Measurements from ENCODE around the gene MYO19. TPM values are rescaled to one million over a fixed set of nuclear protein-coding genes. Genes with fewer than 3 reads are reported as not detected.

MYO19 gene
- total RNA-seq, 1 donor: 51.4 TPM

DNA sequence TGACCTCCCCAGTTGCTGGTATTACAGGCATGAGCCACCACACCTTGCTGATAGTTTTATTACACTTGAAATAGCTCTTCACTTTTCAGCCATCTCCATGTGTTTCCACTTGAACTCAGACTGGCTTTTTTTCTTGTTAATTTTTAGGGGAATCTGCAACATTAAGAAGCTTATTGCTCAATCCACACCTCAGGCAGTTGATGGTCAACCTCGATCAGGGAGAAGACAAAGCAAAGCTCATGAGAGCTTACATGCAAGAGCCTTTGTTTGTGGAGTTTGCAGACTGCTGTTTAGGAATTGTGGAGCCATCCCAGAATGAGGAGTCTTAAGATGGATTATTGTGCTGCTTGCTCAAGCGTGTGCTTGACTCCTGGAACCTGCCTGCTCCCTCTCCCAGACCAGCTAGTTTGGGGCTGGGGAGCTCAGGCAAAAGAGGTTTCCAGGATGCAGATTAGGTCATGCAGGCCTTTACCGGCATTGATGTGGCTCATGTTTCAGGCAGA is 39.5 kb downstream of the MYO19 start:
- Histone ChIP-seq H3K27me3 (ENCODE audit: insufficient read depth, low read length) (no peaks in the 10 kb centered on the region), H3K36me3 (ENCODE audit: insufficient read depth, low read length) (peaks cover 70% of the 10 kb centered on the region), H3K4me1 (ENCODE audit: insufficient read depth, low read length) (peaks cover 6% of the 10 kb centered on the region), H3K4me3 (ENCODE audit: insufficient read depth, low read length) (no peak overlapping the region), H3K27ac (ENCODE audit: low read depth, low read length) (no peak overlapping the region), H3K9me3 (ENCODE audit: low read depth, low read length) (no peaks in the 10 kb centered on the region), H3K79me2 (ENCODE audit: insufficient read depth, low read length) (peaks cover 18% of the 10 kb centered on the region), H4K20me1 (ENCODE audit: insufficient read depth, low read length) (peaks cover 5% of the 10 kb centered on the region), H2AFZ (ENCODE audit: low read length) (no peak overlapping the region), H3K4me2 (ENCODE audit: insufficient read depth, low read length) (no peak overlapping the region)
- DNase-seq (ENCODE audit: insufficient read length, low spot score, missing footprints): no peak
- TF ChIP-seq, protein P1, sequence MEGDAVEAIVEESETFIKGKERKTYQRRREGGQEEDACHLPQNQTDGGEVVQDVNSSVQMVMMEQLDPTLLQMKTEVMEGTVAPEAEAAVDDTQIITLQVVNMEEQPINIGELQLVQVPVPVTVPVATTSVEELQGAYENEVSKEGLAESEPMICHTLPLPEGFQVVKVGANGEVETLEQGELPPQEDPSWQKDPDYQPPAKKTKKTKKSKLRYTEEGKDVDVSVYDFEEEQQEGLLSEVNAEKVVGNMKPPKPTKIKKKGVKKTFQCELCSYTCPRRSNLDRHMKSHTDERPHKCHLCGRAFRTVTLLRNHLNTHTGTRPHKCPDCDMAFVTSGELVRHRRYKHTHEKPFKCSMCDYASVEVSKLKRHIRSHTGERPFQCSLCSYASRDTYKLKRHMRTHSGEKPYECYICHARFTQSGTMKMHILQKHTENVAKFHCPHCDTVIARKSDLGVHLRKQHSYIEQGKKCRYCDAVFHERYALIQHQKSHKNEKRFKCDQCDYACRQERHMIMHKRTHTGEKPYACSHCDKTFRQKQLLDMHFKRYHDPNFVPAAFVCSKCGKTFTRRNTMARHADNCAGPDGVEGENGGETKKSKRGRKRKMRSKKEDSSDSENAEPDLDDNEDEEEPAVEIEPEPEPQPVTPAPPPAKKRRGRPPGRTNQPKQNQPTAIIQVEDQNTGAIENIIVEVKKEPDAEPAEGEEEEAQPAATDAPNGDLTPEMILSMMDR (IDR thresholded peaks at IDR 0.05; ENCODE audit: extremely low read depth, low read depth, low read length): no peak

DNA sequence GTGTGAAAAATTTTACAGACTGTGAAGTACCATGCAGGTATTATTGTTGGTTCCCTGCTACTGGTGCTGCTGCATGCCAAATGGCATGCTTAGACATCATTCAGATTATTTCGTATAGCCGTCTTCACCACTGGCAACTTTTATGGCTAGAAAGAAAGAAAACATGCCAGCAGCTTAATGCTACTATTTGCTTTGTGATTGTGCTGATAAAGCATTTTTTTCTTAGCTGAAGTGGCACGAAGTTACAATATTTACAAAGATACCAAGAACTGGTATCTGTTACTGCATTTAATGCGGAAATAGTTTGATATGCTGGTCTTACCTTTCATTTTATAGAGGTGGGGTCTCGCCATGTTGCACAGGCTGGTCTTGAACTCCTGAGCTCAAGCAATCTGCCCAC is 40.0 kb downstream of the MYO19 start:
- Histone ChIP-seq H3K4me2 (ENCODE audit: insufficient read depth, low read length) (no peak overlapping the region), H2AFZ (ENCODE audit: low read length) (no peak overlapping the region), H4K20me1 (ENCODE audit: insufficient read depth, low read length) (peaks cover 6% of the 10 kb centered on the region), H3K36me3 (ENCODE audit: insufficient read depth, low read length) (peaks cover 69% of the 10 kb centered on the region), H3K27ac (ENCODE audit: low read depth, low read length) (no peak overlapping the region), H3K79me2 (ENCODE audit: insufficient read depth, low read length) (peaks cover 22% of the 10 kb centered on the region), H3K4me3 (ENCODE audit: insufficient read depth, low read length) (no peak overlapping the region), H3K4me1 (ENCODE audit: insufficient read depth, low read length) (peaks cover 6% of the 10 kb centered on the region), H3K27me3 (ENCODE audit: insufficient read depth, low read length) (no peaks in the 10 kb centered on the region), H3K9me3 (ENCODE audit: low read depth, low read length) (no peaks in the 10 kb centered on the region)
- TF ChIP-seq, protein P1 (IDR thresholded peaks at IDR 0.05; ENCODE audit: extremely low read depth, low read depth, low read length): no peak
- DNase-seq (ENCODE audit: insufficient read length, low spot score, missing footprints): no peak

DNA sequence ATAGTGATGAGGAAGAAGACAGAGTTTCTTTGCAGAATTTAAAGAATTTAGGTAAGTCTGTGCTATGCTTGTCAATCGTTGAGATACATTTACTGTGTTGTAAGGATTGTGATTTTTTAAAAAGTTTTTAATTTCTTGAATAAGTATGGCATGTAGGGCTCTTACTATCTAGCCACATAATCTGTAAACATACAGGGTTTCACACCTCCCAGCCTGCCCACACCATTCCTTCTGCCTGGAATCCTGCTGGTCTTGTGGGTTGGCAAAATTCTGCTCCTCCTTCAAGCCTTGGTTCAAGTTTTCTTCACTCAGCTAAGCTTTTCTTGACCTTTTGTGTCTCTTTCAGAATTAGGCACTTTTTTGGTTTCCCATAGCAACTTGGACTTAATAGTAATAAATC is 40.7 kb downstream of the MYO19 start:
- Histone ChIP-seq H3K36me3 (ENCODE audit: insufficient read depth, low read length) (peaks cover 66% of the 10 kb centered on the region), H2AFZ (ENCODE audit: low read length) (no peak overlapping the region), H4K20me1 (ENCODE audit: insufficient read depth, low read length) (peaks cover 8% of the 10 kb centered on the region), H3K4me3 (ENCODE audit: insufficient read depth, low read length) (no peak overlapping the region), H3K9me3 (ENCODE audit: low read depth, low read length) (no peaks in the 10 kb centered on the region), H3K27ac (ENCODE audit: low read depth, low read length) (no peak overlapping the region), H3K4me1 (ENCODE audit: insufficient read depth, low read length) (peaks cover 6% of the 10 kb centered on the region), H3K4me2 (ENCODE audit: insufficient read depth, low read length) (no peak overlapping the region), H3K79me2 (ENCODE audit: insufficient read depth, low read length) (peaks cover 29% of the 10 kb centered on the region), H3K27me3 (ENCODE audit: insufficient read depth, low read length) (no peaks in the 10 kb centered on the region)
- TF ChIP-seq, protein P1 (IDR thresholded peaks at IDR 0.05; ENCODE audit: extremely low read depth, low read depth, low read length): no peak
- DNase-seq (ENCODE audit: insufficient read length, low spot score, missing footprints): no peak

DNA sequence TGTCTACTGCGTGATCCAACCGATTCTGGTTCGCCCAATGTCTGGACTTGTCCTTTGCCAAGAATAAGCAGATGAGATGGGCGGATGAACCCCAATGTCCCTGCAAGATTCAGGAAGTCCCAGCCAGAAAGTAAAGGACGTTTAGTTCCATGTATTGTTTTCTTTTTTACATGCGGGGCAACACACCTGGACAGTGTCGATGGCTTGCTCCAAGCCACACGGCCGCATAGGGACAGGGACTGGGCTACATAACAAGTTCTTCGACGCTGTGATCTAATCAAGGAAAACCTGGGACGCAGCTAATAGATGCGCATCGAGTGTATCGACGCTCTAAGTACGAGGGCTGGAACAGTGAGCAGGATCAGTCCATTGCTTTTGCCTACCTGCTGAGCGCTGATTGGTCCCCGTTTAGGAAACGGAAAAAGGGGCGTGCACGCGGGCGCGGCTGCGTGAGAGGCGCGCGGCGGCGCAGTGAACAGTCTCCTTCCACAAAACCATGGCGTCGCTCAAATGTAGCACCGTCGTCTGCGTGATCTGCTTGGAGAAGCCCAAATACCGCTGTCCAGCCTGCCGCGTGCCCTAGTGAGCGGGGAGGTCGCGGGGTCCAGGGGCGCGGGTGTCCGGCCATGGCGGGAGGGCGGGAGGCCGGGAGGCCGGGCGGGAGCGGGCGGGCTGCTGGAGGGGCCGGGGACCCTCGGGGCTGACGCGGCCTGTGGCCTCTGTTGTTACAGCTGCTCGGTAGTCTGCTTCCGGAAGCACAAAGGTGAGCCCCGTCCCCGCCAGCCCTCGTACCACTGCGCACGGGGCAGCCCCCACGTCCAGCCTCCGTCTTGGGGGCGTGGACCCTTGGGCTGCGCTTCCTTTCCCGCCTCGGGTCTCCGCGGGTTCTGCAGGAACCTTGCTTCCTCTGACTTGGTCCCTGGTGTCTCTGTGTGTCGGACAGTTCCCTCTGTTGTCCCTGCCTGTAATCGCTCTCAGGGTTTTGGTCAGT is 48.2 kb downstream of the MYO19 start, which contains the start of gene ZNHIT3:
Gene ZNHIT3 (plus strand): TSS at position 478 of the 991 bp plus-strand sequence. CDS start 19 bp downstream, at position 497.
- Histone ChIP-seq H3K27me3 (ENCODE audit: insufficient read depth, low read length) (peaks cover 8% of the 10 kb centered on the region), H3K79me2 (ENCODE audit: insufficient read depth, low read length) (peaks cover 46% of the 10 kb centered on the region), H3K27ac (ENCODE audit: low read depth, low read length) (peak within 1 kb of the TSS; percentile 43), H3K36me3 (ENCODE audit: insufficient read depth, low read length) (peaks cover 6% of the 10 kb centered on the region), H4K20me1 (ENCODE audit: insufficient read depth, low read length) (peaks cover 8% of the 10 kb centered on the region), H3K4me1 (ENCODE audit: insufficient read depth, low read length) (peaks cover 14% of the 10 kb centered on the region), H3K4me3 (ENCODE audit: insufficient read depth, low read length) (peak within 1 kb of the TSS; percentile 89), H3K4me2 (ENCODE audit: insufficient read depth, low read length) (peak within 1 kb of the TSS; percentile 92), H2AFZ (ENCODE audit: low read length) (peak within 1 kb of the TSS; percentile 97), H3K9me3 (ENCODE audit: low read depth, low read length) (no peaks in the 10 kb centered on the region)
- TF ChIP-seq, protein P1 (IDR thresholded peaks at IDR 0.05; ENCODE audit: extremely low read depth, low read depth, low read length): no peak
- DNase-seq (ENCODE audit: insufficient read length, low spot score, missing footprints): peak; percentile 99
